SK-N-SH treated with all-trans-retinoic acid at 6 μM for 48 hours (cell line): ENCODE data around the gene RNF224.

Experiments
- ATAC-seq: fragments of 200-7000 bp; cut with Tn5 transposase; 3 replicates; pipeline ENCODE4 v1.9.1; 2020; ENCODE audit warnings: mild to moderate bottlenecking, moderate library complexity
- ARNTL ChIP-seq: fragments of 450-650 bp; formaldehyde crosslinking; IDR thresholded peaks from 2 replicates; pipeline ENCODE4 v1.5.0; 2020; ENCODE audit warnings: low read depth, mild to moderate bottlenecking, moderate library complexity, borderline replicate concordance
- BACH2 ChIP-seq: fragments of 250-450 bp; sonication (Bioruptor Pico); IDR thresholded peaks from 2 replicates; pipeline ENCODE4 v1.9.0; 2021; ENCODE audit warnings: mild to moderate bottlenecking, borderline replicate concordance
- CREB5 ChIP-seq: fragments of 250-450 bp; sonication (Bioruptor Pico); IDR thresholded peaks from 2 replicates; pipeline ENCODE4 v1.5.1; 2020; ENCODE audit warnings: low read depth, mild to moderate bottlenecking, moderate library complexity
- ESRRG ChIP-seq: fragments of 250-450 bp; sonication (Bioruptor Pico); IDR thresholded peaks from 2 replicates; pipeline ENCODE4 v1.6.1; 2021; ENCODE audit warnings: mild to moderate bottlenecking
- ISL1 ChIP-seq: fragments of 250-450 bp; sonication (Bioruptor Pico); IDR thresholded peaks from 2 replicates; pipeline ENCODE4 v2.1.2; 2022; ENCODE audit warnings: mild to moderate bottlenecking, moderate library complexity
- POU6F1 ChIP-seq: fragments of 250-450 bp; sonication (Bioruptor Pico); IDR thresholded peaks from 2 replicates; pipeline ENCODE4 v1.8.0; 2021; ENCODE audit warnings: low read depth, mild to moderate bottlenecking, moderate library complexity, borderline replicate concordance
- PPARA ChIP-seq: fragments of 250-450 bp; sonication (Bioruptor Pico); IDR thresholded peaks from 2 replicates; pipeline ENCODE4 v1.5.0; 2020; ENCODE audit warnings: mild to moderate bottlenecking, borderline replicate concordance
- RARB ChIP-seq: fragments of 250-450 bp; sonication (Bioruptor Pico); IDR thresholded peaks from 2 replicates; pipeline ENCODE4 v1.8.0; 2021; ENCODE audit warnings: mild to moderate bottlenecking, moderate library complexity
- SNAI2 ChIP-seq: fragments of 250-450 bp; sonication (Bioruptor Pico); IDR thresholded peaks from 2 replicates; pipeline ENCODE4 v1.5.0; 2020; ENCODE audit warnings: mild to moderate bottlenecking, moderate library complexity
- TCF4 ChIP-seq: fragments of 250-450 bp; sonication (Bioruptor Pico); IDR thresholded peaks from 2 replicates; pipeline ENCODE4 v1.8.0; 2021; ENCODE audit warnings: mild to moderate bottlenecking, moderate library complexity, borderline replicate concordance
- TOX ChIP-seq: fragments of 250-450 bp; sonication (Bioruptor Pico); IDR thresholded peaks from 2 replicates; pipeline ENCODE4 v1.8.0; 2021; ENCODE audit warnings: mild to moderate bottlenecking, moderate library complexity, borderline replicate concordance
- ZC3H10 ChIP-seq: fragments of 250-450 bp; sonication (Bioruptor Pico); IDR thresholded peaks from 2 replicates; pipeline ENCODE4 v1.5.1; 2021; ENCODE audit warnings: mild to moderate bottlenecking, moderate library complexity
- ZFP3 ChIP-seq: fragments of 250-450 bp; sonication (Bioruptor Pico); IDR thresholded peaks from 2 replicates; pipeline ENCODE4 v1.5.0; 2020; ENCODE audit warnings: mild to moderate bottlenecking, moderate library complexity
- ZFP30 ChIP-seq: fragments of 450-650 bp; formaldehyde crosslinking; IDR thresholded peaks from 2 replicates; pipeline ENCODE4 v1.5.0; 2022; ENCODE audit warnings: mild to moderate bottlenecking, moderate library complexity
- ZNF565 ChIP-seq: fragments of 450-650 bp; formaldehyde crosslinking; conservative IDR thresholded peaks from 2 replicates; pipeline ENCODE4 v1.5.0; 2020; ENCODE audit warnings: low read depth, mild to moderate bottlenecking, moderate library complexity
- ZNF70 ChIP-seq: fragments of 450-650 bp; formaldehyde crosslinking; IDR thresholded peaks from 2 replicates; pipeline ENCODE4 v1.5.0; 2020; ENCODE audit warnings: mild to moderate bottlenecking, moderate library complexity
- ZNF8 ChIP-seq: fragments of 450-650 bp; formaldehyde crosslinking; IDR thresholded peaks from 2 replicates; pipeline ENCODE4 v1.5.0; 2020; ENCODE audit warnings: mild to moderate bottlenecking, moderate library complexity
- TF ChIP-seq, protein P1 (sequence below): fragments of 250-450 bp; sonication (Bioruptor Pico); IDR thresholded peaks from 2 replicates; pipeline ENCODE4 v1.8.0; 2020; ENCODE audit warnings: mild to moderate bottlenecking, moderate library complexity, borderline replicate concordance
- TF ChIP-seq, protein P2 (sequence below): fragments of 250-450 bp; sonication (Bioruptor Pico); IDR thresholded peaks from 2 replicates; pipeline ENCODE4 v1.5.0; 2020; ENCODE audit warnings: mild to moderate bottlenecking, moderate library complexity

RNF224 gene

DNA sequence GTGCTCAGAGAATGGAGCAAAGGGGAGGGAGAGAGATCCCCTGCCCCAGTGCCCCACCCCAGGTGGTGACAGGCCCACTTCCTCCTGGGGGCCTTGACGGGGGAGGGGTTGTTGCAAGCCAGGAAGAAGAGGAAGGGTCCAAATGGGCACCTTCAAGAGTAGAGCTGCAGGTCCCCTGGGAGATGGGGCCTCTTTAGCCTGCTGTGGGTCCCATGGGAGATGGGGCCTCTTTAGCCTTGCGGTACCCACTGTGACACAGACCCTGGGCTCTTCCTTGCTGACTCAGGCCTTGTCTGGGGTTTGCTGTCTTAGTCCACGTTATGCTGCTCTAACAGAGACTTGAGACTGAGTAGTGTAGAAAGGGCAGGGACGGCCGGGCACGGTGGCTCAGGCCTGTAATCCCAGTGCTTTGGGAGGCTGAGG lies 40.6 kb downstream of the RNF224 start:
- ATAC-seq, result no peak
- TF ChIP-seq POU6F1 (CRISPR knock-in tag) (no peak), ZNF8 (CRISPR knock-in tag) (no peak), CREB5 (no peak), ISL1 (CRISPR knock-in tag) (no peak), TOX (CRISPR knock-in tag) (no peak), SNAI2 (CRISPR knock-in tag) (no peak), ZFP3 (CRISPR knock-in tag) (no peak), ARNTL (no peak), PPARA (CRISPR knock-in tag) (no peak), ZNF70 (CRISPR knock-in tag) (no peak)
- TF ChIP-seq, protein P1, sequence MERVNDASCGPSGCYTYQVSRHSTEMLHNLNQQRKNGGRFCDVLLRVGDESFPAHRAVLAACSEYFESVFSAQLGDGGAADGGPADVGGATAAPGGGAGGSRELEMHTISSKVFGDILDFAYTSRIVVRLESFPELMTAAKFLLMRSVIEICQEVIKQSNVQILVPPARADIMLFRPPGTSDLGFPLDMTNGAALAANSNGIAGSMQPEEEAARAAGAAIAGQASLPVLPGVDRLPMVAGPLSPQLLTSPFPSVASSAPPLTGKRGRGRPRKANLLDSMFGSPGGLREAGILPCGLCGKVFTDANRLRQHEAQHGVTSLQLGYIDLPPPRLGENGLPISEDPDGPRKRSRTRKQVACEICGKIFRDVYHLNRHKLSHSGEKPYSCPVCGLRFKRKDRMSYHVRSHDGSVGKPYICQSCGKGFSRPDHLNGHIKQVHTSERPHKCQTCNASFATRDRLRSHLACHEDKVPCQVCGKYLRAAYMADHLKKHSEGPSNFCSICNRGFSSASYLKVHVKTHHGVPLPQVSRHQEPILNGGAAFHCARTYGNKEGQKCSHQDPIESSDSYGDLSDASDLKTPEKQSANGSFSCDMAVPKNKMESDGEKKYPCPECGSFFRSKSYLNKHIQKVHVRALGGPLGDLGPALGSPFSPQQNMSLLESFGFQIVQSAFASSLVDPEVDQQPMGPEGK (CRISPR knock-in tag), result no peak
- TF ChIP-seq, all 23 proteins: peak for 0

GRCh38 chr9:137268538-137269201 lies 41.4 kb downstream of the RNF224 start:
- TF ChIP-seq ZFP3 (CRISPR knock-in tag) (no peak), TOX (CRISPR knock-in tag) (no peak), ZNF565 (CRISPR knock-in tag) (no peak), TCF4 (CRISPR knock-in tag) (no peak), ZFP30 (CRISPR knock-in tag) (no peak), POU6F1 (CRISPR knock-in tag) (no peak), BACH2 (CRISPR knock-in tag) (no peak), SNAI2 (CRISPR knock-in tag) (no peak), RARB (CRISPR knock-in tag) (no peak), ZC3H10 (CRISPR knock-in tag) (no peak)
- TF ChIP-seq, protein P2, sequence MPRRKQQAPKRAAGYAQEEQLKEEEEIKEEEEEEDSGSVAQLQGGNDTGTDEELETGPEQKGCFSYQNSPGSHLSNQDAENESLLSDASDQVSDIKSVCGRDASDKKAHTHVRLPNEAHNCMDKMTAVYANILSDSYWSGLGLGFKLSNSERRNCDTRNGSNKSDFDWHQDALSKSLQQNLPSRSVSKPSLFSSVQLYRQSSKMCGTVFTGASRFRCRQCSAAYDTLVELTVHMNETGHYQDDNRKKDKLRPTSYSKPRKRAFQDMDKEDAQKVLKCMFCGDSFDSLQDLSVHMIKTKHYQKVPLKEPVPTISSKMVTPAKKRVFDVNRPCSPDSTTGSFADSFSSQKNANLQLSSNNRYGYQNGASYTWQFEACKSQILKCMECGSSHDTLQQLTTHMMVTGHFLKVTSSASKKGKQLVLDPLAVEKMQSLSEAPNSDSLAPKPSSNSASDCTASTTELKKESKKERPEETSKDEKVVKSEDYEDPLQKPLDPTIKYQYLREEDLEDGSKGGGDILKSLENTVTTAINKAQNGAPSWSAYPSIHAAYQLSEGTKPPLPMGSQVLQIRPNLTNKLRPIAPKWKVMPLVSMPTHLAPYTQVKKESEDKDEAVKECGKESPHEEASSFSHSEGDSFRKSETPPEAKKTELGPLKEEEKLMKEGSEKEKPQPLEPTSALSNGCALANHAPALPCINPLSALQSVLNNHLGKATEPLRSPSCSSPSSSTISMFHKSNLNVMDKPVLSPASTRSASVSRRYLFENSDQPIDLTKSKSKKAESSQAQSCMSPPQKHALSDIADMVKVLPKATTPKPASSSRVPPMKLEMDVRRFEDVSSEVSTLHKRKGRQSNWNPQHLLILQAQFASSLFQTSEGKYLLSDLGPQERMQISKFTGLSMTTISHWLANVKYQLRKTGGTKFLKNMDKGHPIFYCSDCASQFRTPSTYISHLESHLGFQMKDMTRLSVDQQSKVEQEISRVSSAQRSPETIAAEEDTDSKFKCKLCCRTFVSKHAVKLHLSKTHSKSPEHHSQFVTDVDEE, result no peak
- TF ChIP-seq, all 23 proteins: peak for 0
- no peak for ATAC-seq

- no peak for TF ChIP-seq ARNTL
- no peak for TF ChIP-seq ESRRG (CRISPR knock-in tag)
- TF ChIP-seq ZC3H10 (CRISPR knock-in tag), result no peak
- no peak for ATAC-seq
Measured at GRCh38 chr9:137269231-137269772, 42.0 kb downstream of the RNF224 start.
